Loucy (cell line): Measurements from ENCODE around the gene MET.

Source experiments
- H2AFZ ChIP-seq: fragments of 200-600 bp; sonication (generic); 2 replicates; pipeline ENCODE4 v1.6.0; 2016; ENCODE audit warnings: antibody characterized with exemption, mild to moderate bottlenecking, low read length, moderate library complexity
- H3F3A ChIP-seq: fragments of 200-600 bp; 2 replicates; pipeline ENCODE4 v1.6.0; 2016; ENCODE audit warnings: antibody characterized with exemption, low read depth, mild to moderate bottlenecking
- H3K27me3 ChIP-seq: fragments of 200-600 bp; sonication (generic); 2 replicates; pipeline ENCODE4 v1.6.1; 2014; ENCODE audit warnings: low read length, mild to moderate bottlenecking; ENCODE audit not compliant: insufficient read depth, poor library complexity, severe bottlenecking
- H3K36me3 ChIP-seq: fragments of 200-600 bp; sonication (generic); 2 replicates; pipeline ENCODE4 v1.6.1; 2016; ENCODE audit warnings: low read length; ENCODE audit not compliant: insufficient read depth
- H3K4me1 ChIP-seq: fragments of 200-600 bp; sonication (generic); 2 replicates; pipeline ENCODE4 v1.5.1; 2014; ENCODE audit warnings: low read length, mild to moderate bottlenecking; ENCODE audit not compliant: insufficient read depth, poor library complexity, severe bottlenecking
- H3K4me2 ChIP-seq: fragments of 200-600 bp; sonication (generic); 2 replicates; pipeline ENCODE4 v1.6.0; 2014; ENCODE audit warnings: antibody characterized with exemption, low read length, low read depth, mild to moderate bottlenecking; ENCODE audit not compliant: poor library complexity, severe bottlenecking
- H3K4me3 ChIP-seq: fragments of 200-600 bp; sonication (generic); 2 replicates; pipeline ENCODE4 v1.5.1; 2014; ENCODE audit warnings: low read length, mild to moderate bottlenecking, mixed read lengths; ENCODE audit not compliant: poor library complexity, severe bottlenecking
- H3K79me2 ChIP-seq: fragments of 200-600 bp; sonication (generic); 2 replicates; pipeline ENCODE4 v1.6.1; 2014; ENCODE audit warnings: low read length; ENCODE audit not compliant: insufficient read depth
- H3K9ac ChIP-seq: fragments of 200-600 bp; sonication (generic); 2 replicates; pipeline ENCODE4 v1.6.0; 2014; ENCODE audit warnings: mild to moderate bottlenecking, low read depth, low read length, moderate library complexity; ENCODE audit not compliant: poor library complexity, severe bottlenecking
- H3K9me2 ChIP-seq: fragments of 200-600 bp; sonication (generic); replicated peaks from 2 replicates; pipeline ENCODE4 v1.6.1; 2016; ENCODE audit warnings: low read depth, low read length, mixed read lengths
- H3K9me3 ChIP-seq: fragments of 200-600 bp; sonication (generic); 2 replicates; pipeline ENCODE4 v1.6.1; 2014; ENCODE audit warnings: mild to moderate bottlenecking, antibody characterized with exemption, low read length, low read depth; ENCODE audit not compliant: insufficient read depth
- H4K20me1 ChIP-seq: fragments of 200-600 bp; sonication (generic); 2 replicates; pipeline ENCODE4 v1.6.0; 2014; ENCODE audit warnings: antibody characterized with exemption, low read length, mild to moderate bottlenecking; ENCODE audit not compliant: insufficient read depth, poor library complexity, severe bottlenecking
- EZH2phosphoT487 ChIP-seq: fragments of 200-600 bp; IDR thresholded peaks from 2 replicates; pipeline ENCODE4 v1.6.1; 2018; ENCODE audit warnings: antibody characterized with exemption, mild to moderate bottlenecking, moderate library complexity, borderline replicate concordance
- TF ChIP-seq, protein P1 (sequence below): fragments of 200-600 bp; sonication (generic); conservative IDR thresholded peaks from 2 replicates; pipeline ENCODE4 v1.5.1; 2014; ENCODE audit warnings: mild to moderate bottlenecking, antibody characterized with exemption, low read length

MET gene

DNA sequence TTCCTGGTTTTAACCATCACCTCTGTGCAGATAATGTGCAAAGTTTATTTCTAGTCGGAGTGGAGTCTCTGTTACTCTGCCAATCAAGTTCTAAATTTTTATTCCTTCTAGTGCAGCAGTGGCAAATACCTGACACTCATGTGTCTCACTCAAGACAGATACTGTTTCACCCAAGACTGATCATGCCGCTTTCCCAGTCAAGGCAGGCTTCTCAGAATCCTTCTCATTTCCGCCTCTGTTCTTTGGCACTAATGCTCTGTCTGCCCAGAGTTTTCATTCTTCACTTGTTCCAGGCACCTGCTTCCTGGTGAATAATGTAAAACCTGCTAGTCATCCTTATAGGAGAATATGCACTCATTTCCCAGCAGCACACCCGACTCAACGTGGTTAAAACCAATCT lies 24.7 kb downstream of the MET start:
- H4K20me1 ChIP-seq: no peaks in the 10 kb centered on the region
- no peaks in the 10 kb centered on the region for H3K4me1 ChIP-seq
- H3K9me2 ChIP-seq: no peaks in the 10 kb centered on the region
- H3K4me2 ChIP-seq: no peak overlapping the region
- H3K9ac ChIP-seq: no peak overlapping the region
- no peak for TF ChIP-seq EZH2phosphoT487
- TF ChIP-seq, protein P1, sequence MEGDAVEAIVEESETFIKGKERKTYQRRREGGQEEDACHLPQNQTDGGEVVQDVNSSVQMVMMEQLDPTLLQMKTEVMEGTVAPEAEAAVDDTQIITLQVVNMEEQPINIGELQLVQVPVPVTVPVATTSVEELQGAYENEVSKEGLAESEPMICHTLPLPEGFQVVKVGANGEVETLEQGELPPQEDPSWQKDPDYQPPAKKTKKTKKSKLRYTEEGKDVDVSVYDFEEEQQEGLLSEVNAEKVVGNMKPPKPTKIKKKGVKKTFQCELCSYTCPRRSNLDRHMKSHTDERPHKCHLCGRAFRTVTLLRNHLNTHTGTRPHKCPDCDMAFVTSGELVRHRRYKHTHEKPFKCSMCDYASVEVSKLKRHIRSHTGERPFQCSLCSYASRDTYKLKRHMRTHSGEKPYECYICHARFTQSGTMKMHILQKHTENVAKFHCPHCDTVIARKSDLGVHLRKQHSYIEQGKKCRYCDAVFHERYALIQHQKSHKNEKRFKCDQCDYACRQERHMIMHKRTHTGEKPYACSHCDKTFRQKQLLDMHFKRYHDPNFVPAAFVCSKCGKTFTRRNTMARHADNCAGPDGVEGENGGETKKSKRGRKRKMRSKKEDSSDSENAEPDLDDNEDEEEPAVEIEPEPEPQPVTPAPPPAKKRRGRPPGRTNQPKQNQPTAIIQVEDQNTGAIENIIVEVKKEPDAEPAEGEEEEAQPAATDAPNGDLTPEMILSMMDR: no peak
- no peaks in the 10 kb centered on the region for H3F3A ChIP-seq
- H3K4me3 ChIP-seq: no peak overlapping the region
- H3K27me3 ChIP-seq: no peaks in the 10 kb centered on the region
- H3K9me3 ChIP-seq: no peaks in the 10 kb centered on the region
- H3K79me2 ChIP-seq: no peaks in the 10 kb centered on the region
- H3K36me3 ChIP-seq: no peaks in the 10 kb centered on the region
- no peak overlapping the region for H2AFZ ChIP-seq

DNA sequence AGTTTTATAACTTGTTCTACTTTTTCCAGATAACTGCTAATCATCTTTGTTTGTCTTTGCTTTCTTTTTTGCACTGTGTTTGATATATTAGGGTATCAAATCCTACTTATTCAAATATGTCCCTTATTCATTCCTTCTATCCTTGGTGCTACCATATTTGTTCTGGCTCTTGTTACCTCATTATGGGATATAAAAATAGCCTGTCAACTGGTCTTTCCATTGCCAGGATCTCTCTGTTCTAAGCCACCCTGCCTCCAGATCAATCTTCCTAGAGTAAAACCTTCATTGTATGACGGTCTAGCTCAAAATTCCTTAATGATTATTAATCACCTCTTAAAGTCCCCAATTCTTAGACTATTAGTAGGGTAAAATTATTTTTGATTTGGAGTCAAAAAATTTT lies 25.2 kb downstream of the MET start:
- Histone ChIP-seq H3K79me2 (no peaks in the 10 kb centered on the region), H3K9ac (no peak overlapping the region), H3K4me2 (no peak overlapping the region), H3K9me3 (no peaks in the 10 kb centered on the region), H2AFZ (no peak overlapping the region), H3K36me3 (no peaks in the 10 kb centered on the region), H4K20me1 (no peaks in the 10 kb centered on the region), H3K9me2 (no peaks in the 10 kb centered on the region), H3K4me1 (no peaks in the 10 kb centered on the region), H3F3A (no peaks in the 10 kb centered on the region), H3K4me3 (no peak overlapping the region), H3K27me3 (no peaks in the 10 kb centered on the region)
- TF ChIP-seq, protein P1: no peak
- no peak for TF ChIP-seq EZH2phosphoT487

DNA sequence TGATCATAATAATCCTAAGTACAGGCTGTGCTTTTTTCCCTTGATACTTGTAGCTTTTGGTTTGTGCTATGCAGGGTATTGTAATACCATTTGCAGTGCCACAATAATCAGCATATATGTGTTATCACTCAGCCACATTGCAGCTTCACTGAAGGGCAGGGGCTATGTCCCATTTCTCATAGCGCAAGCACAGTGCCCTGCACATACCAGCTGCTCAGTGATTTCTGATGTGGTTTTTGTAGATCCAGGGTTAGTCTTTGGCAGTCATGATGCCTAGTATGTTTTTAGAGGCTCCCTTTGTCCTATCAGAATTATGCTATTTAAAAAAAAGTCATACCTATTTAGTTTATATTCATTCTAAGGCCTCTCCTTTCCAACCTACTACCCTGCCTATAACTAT lies 25.8 kb downstream of the MET start:
- no peak overlapping the region for H2AFZ ChIP-seq
- no peaks in the 10 kb centered on the region for H3K9me2 ChIP-seq
- H3K79me2 ChIP-seq: no peaks in the 10 kb centered on the region
- no peak overlapping the region for H3K9ac ChIP-seq
- H3K36me3 ChIP-seq: no peaks in the 10 kb centered on the region
- no peaks in the 10 kb centered on the region for H3F3A ChIP-seq
- H3K4me1 ChIP-seq: no peaks in the 10 kb centered on the region
- no peaks in the 10 kb centered on the region for H3K9me3 ChIP-seq
- H4K20me1 ChIP-seq: no peaks in the 10 kb centered on the region
- no peaks in the 10 kb centered on the region for H3K27me3 ChIP-seq
- TF ChIP-seq, protein P1: no peak
- TF ChIP-seq EZH2phosphoT487: no peak
- H3K4me3 ChIP-seq: no peak overlapping the region
- H3K4me2 ChIP-seq: no peak overlapping the region
